LNCAP (cell line): ENCODE measurements around the gene SEPTIN8.

Source experiments
- CTCF ChIP-seq: fragments of 450-650 bp; IDR thresholded peaks from 2 replicates; pipeline ENCODE4 v1.5.1; 2017; ENCODE audit warnings: mild to moderate bottlenecking

SEPTIN8 gene

GRCh38 chr5:132764051-132764450 lies 13.0 kb downstream of the SEPTIN8 start:
- TF ChIP-seq CTCF: no peak

GRCh38 chr5:132763181-132764036 lies 13.6 kb downstream of the SEPTIN8 start:
- TF ChIP-seq CTCF: no peak

- TF ChIP-seq CTCF: no peak
Measured at GRCh38 chr5:132762246-132763000, 14.6 kb downstream of the SEPTIN8 start.

- no peak for TF ChIP-seq CTCF
Measured at GRCh38 chr5:132761321-132762240, 15.5 kb downstream of the SEPTIN8 start.

- TF ChIP-seq CTCF: no peak
Measured at GRCh38 chr5:132760601-132761317, 16.3 kb downstream of the SEPTIN8 start.

GRCh38 chr5:132760049-132760420 lies 17.0 kb downstream of the SEPTIN8 start:
- no peak for TF ChIP-seq CTCF
